ENCODE results near the gene ABCG1. TPM values are rescaled to one million over a fixed set of nuclear protein-coding genes. Genes with fewer than 3 reads are reported as not detected.

Gene ABCG1
- total and polyA plus RNA-seq, 2 of the 4 experiments (the other 2 are of a cell fraction) = 0.19 to 0.36 TPM

- no peak overlapping the region for H3K9ac ChIP-seq (ENCODE audit: low read depth, low read length)
- H3K36me3 ChIP-seq (ENCODE audit: control insufficient read depth, insufficient read depth, low read length) = no peaks in the 10 kb centered on the region
- peaks cover 30% of the 10 kb centered on the region for H3K27me3 ChIP-seq (ENCODE audit: control insufficient read depth, insufficient read depth, low read length)
- H2AK5ac ChIP-seq (ENCODE audit: low read depth, low read length) = no peak overlapping the region
- no peaks in the 10 kb centered on the region; the same call in 1 of the 2 replicates for H4K20me1 ChIP-seq (ENCODE audit: insufficient read depth, low read length)
- no peak overlapping the region for H2AK9ac ChIP-seq (replicated peaks; ENCODE audit: low read depth, low read length, poor library complexity)
- H3K27ac ChIP-seq (ENCODE audit: insufficient read depth, low read length) = no peak overlapping the region
- no peak overlapping the region for H2BK5ac ChIP-seq (ENCODE audit: low read depth, low read length, poor library complexity, severe bottlenecking)
- no peak overlapping the region for H3K4me2 ChIP-seq (ENCODE audit: low read depth, low read length)
- no peak overlapping the region for H3K23ac ChIP-seq (ENCODE audit: low read depth, low read length)
- intact Hi-C loops (cut with micrococcal nuclease) = no loop called here
- H3K14ac ChIP-seq (replicated peaks; ENCODE audit: low read depth, low read length) = no peak overlapping the region
- H3K9me3 ChIP-seq (ENCODE audit: control insufficient read depth, insufficient read depth, low read length) = no peaks in the 10 kb centered on the region
- TF ChIP-seq FOS (IDR thresholded peaks at IDR 0.05; ENCODE audit: low read depth, low read length) (no peak), SMC3 (IDR thresholded peaks at IDR 0.05; ENCODE audit: low read depth, low read length) (no peak), CEBPB (IDR thresholded peaks at IDR 0.05; ENCODE audit: low read depth, low read length) (no peak), BHLHE40 (IDR thresholded peaks at IDR 0.05; ENCODE audit: low read depth, low read length) (no peak), ELK1 (IDR thresholded peaks at IDR 0.05; ENCODE audit: borderline replicate concordance, low read depth, low read length) (no peak), RAD21 (IDR thresholded peaks at IDR 0.05; ENCODE audit: low read length) (no peak), USF2 (IDR thresholded peaks at IDR 0.05; ENCODE audit: low read depth, low read length) (no peak), MAZ (IDR thresholded peaks at IDR 0.05; ENCODE audit: borderline replicate concordance, low read depth, low read length) (no peak), RFX5 (IDR thresholded peaks at IDR 0.05; ENCODE audit: low read depth, low read length) (no peak), POLR2A (IDR thresholded peaks at IDR 0.05; ENCODE audit: low read depth, low read length) (no peak)
- H3K18ac ChIP-seq (ENCODE audit: low read depth, low read length) = no peak overlapping the region
- H3K4me1 ChIP-seq (ENCODE audit: control insufficient read depth, insufficient read depth, low read length) = no peaks in the 10 kb centered on the region
- ChIA-PET POLR2A (ENCODE audit: unreplicated experiment) (no interaction called here), CTCF (no interaction called here)
- H2BK120ac ChIP-seq (ENCODE audit: low read depth, low read length) = no peak overlapping the region
- H4K5ac ChIP-seq (ENCODE audit: low read depth, low read length) = no peak overlapping the region
- no peak overlapping the region for H4K91ac ChIP-seq (ENCODE audit: insufficient read depth, low read depth, low read length)
- no peak overlapping the region for H2BK20ac ChIP-seq (ENCODE audit: low read depth, low read length)
- BruUV-seq (replicated peaks) = no TSS peak
- ATAC-seq (ENCODE audit: low read depth) (no peak), DNase-seq (no peak)
- H3K9me1 ChIP-seq (ENCODE audit: insufficient read depth, low read length) = no peaks in the 10 kb centered on the region
- H3K4me3 ChIP-seq (ENCODE audit: insufficient read depth, low read depth, low read length) = no peak overlapping the region
- H2AFZ ChIP-seq (replicated peaks; ENCODE audit: low read length, poor library complexity) = no peak overlapping the region
- dilution Hi-C loops (cut with HindIII; ENCODE audit: low sequenced_read_pairs, unreplicated experiment) = no loop called here
- H3K79me1 ChIP-seq (ENCODE audit: low read depth in 1 of 2, low read length in 2 of 2) = no peaks in the 10 kb centered on the region
- no peak overlapping the region for H4K8ac ChIP-seq (ENCODE audit: low read depth in 2 of 2, low read length in 2 of 2)
- 60% methylated on average over 3 of the region's 8 CpGs; no CpG with 5 or more reads in 1 of the 2 experiments for WGBS, 2 experiments (ENCODE audit: extremely low coverage in 2 of 2, insufficient read length in 1 of 2)
- H3K4ac ChIP-seq (ENCODE audit: low read depth, low read length) = no peak overlapping the region
- H3K56ac ChIP-seq (ENCODE audit: extremely low read depth, insufficient read depth, low read length) = no peak overlapping the region
- H2BK15ac ChIP-seq (ENCODE audit: low read depth, low read length) = no peak overlapping the region
- in situ Hi-C loops (cut with MboI; ENCODE audit: low sequenced_read_pairs) = no loop called here
Measured at GRCh38 chr21:42320791-42321190, 101.9 kb downstream of the ABCG1 start.
